Stimulated activated CD8-positive, alpha-beta memory T cell treated with anti-CD3 and anti-CD28 coated beads, Interleukin-7, amount 100 ng/mL, for 4 hours (primary cell): Measurements from ENCODE around the gene SPINK2.

Source experiments
- DNase-seq, 2 donors: peaks; one replicate each; pipeline ENCODE4 v3.0.0-alpha.2; 2020; ENCODE audit warnings: low read depth in 2 of 2

SPINK2 gene

GRCh38 chr4:56799824-56800756, 21.4 kb downstream of the SPINK2 start:
- peak; percentile 66 to 72 for DNase-seq

- no peak for DNase-seq
Measured at GRCh38 chr4:56799161-56799759, 22.2 kb downstream of the SPINK2 start.

GRCh38 chr4:56796211-56796610, 25.3 kb downstream of the SPINK2 start:
- no peak for DNase-seq

GRCh38 chr4:56791316-56791715, 30.2 kb downstream of the SPINK2 start:
- no peak for DNase-seq

- DNase-seq, result no peak
Measured at GRCh38 chr4:56790691-56791091, 30.8 kb downstream of the SPINK2 start.

- no peak for DNase-seq
Measured at GRCh38 chr4:56788081-56788480, 33.4 kb downstream of the SPINK2 start.

- no peak for DNase-seq
Measured at GRCh38 chr4:56787380-56787779, 34.1 kb downstream of the SPINK2 start.

GRCh38 chr4:56786955-56787354, 34.5 kb downstream of the SPINK2 start:
- DNase-seq, result no peak

- no peak for DNase-seq
Measured at GRCh38 chr4:56783986-56784385, 37.5 kb downstream of the SPINK2 start.

GRCh38 chr4:56782019-56782418, 39.5 kb downstream of the SPINK2 start:
- DNase-seq, result no peak

- no peak for DNase-seq
Measured at GRCh38 chr4:56773346-56773745, 48.2 kb downstream of the SPINK2 start.

- DNase-seq, result no peak
Measured at GRCh38 chr4:56772134-56772533, 49.4 kb downstream of the SPINK2 start.

GRCh38 chr4:56768763-56769162, 52.7 kb downstream of the SPINK2 start:
- DNase-seq, result no peak

GRCh38 chr4:56768316-56768715, 53.2 kb downstream of the SPINK2 start:
- no peak for DNase-seq

GRCh38 chr4:56767567-56767966, 53.9 kb downstream of the SPINK2 start:
- no peak for DNase-seq

GRCh38 chr4:56764775-56765174, 56.7 kb downstream of the SPINK2 start:
- DNase-seq, result no peak

GRCh38 chr4:56764223-56764622, 57.3 kb downstream of the SPINK2 start:
- DNase-seq, result no peak

GRCh38 chr4:56762484-56763250, 58.8 kb downstream of the SPINK2 start:
- DNase-seq, result no peak

- no peak for DNase-seq
Measured at GRCh38 chr4:56760183-56760582, 61.3 kb downstream of the SPINK2 start.
